PFSK-1 (cell line): ENCODE measurements around the gene MTA2.
A peak's percentile ranks its signal among the peaks of the same experiment; 100 is the strongest.

Source experiments
- FOXP2 ChIP-seq: optimal IDR thresholded peaks from 2 replicates; pipeline ENCODE3; 2011; ENCODE audit warnings: borderline replicate concordance, control low read depth, inconsistent platforms; ENCODE audit not compliant: insufficient read depth; ENCODE audit errors: extremely low read length, extremely low read depth
- POLR2AphosphoS5 ChIP-seq: IDR thresholded peaks from 2 replicates; pipeline ENCODE4 v1.6.1; 2012; ENCODE audit warnings: low read depth, mild to moderate bottlenecking, control low read depth, low read length, moderate library complexity
- SIN3A ChIP-seq: IDR thresholded peaks from 2 replicates; pipeline ENCODE4 v1.6.1; 2012; ENCODE audit warnings: mild to moderate bottlenecking, low read length, moderate library complexity, borderline replicate concordance; ENCODE audit not compliant: insufficient read depth
- TAF1 ChIP-seq: IDR thresholded peaks from 2 replicates; pipeline ENCODE4 v1.6.1; 2012; ENCODE audit warnings: low read length, control low read depth, borderline replicate concordance; ENCODE audit not compliant: insufficient read depth
- TF ChIP-seq, protein P1 (sequence below), 2 experiments: IDR thresholded peaks; 2 replicates each; pipeline versions ENCODE4 v1.6.1 to v1.8.0; 2011 to 2012; ENCODE audit warnings: low read depth in 2 of 2, low read length in 2 of 2, control low read depth in 1 of 2, inconsistent platforms in 1 of 2, mild to moderate bottlenecking in 1 of 2, moderate library complexity in 1 of 2; ENCODE audit not compliant: insufficient read depth in 1 of 2

MTA2 gene

DNA sequence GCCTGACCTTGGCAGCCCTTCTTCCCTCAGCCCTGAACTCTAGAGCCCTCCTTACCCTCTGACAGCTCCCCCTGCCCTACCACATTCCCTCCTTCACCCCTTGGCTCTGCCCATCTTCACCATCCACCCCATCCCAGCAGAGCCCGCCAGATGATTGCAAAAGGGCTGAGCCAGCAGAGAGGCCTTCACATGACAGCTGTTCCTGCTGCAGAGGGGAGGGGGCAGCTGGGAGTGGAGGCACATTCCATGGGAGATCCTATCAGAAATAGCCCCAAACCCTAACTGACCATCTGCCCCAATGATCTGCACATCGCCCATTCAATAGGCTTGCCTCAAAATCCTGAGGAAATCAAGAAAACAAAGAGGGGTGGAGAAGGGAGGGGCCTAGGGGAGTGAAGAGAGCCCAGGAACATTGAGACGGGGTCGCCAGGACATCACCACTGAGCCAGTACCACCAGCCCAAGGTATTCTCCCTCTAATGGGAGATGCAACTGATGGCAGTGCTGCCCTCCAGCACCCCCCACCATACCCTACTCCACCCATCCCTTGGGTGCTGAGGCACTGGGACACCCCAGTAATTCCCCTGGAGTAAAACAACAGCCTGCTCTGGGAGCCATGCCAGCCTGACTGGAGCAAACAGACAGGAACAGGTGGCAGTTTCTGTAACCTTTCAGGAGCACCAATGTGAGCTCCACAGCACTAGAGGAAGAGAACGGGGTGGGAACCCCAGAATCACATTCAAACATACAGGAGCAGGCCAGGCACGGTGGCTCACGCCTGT, 47.1 kb downstream of the MTA2 start:
- no peak for TF ChIP-seq POLR2AphosphoS5
- TF ChIP-seq, protein P1, sequence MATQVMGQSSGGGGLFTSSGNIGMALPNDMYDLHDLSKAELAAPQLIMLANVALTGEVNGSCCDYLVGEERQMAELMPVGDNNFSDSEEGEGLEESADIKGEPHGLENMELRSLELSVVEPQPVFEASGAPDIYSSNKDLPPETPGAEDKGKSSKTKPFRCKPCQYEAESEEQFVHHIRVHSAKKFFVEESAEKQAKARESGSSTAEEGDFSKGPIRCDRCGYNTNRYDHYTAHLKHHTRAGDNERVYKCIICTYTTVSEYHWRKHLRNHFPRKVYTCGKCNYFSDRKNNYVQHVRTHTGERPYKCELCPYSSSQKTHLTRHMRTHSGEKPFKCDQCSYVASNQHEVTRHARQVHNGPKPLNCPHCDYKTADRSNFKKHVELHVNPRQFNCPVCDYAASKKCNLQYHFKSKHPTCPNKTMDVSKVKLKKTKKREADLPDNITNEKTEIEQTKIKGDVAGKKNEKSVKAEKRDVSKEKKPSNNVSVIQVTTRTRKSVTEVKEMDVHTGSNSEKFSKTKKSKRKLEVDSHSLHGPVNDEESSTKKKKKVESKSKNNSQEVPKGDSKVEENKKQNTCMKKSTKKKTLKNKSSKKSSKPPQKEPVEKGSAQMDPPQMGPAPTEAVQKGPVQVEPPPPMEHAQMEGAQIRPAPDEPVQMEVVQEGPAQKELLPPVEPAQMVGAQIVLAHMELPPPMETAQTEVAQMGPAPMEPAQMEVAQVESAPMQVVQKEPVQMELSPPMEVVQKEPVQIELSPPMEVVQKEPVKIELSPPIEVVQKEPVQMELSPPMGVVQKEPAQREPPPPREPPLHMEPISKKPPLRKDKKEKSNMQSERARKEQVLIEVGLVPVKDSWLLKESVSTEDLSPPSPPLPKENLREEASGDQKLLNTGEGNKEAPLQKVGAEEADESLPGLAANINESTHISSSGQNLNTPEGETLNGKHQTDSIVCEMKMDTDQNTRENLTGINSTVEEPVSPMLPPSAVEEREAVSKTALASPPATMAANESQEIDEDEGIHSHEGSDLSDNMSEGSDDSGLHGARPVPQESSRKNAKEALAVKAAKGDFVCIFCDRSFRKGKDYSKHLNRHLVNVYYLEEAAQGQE (IDR thresholded peaks at IDR 0.05; ENCODE audit: insufficient read depth in 1 of 2, low read depth in 2 of 2, low read length in 2 of 2) = no peak
- no peak for TF ChIP-seq TAF1
- TF ChIP-seq FOXP2 = no peak
- no peak for TF ChIP-seq SIN3A

GRCh38 chr11:62553839-62554361, 47.8 kb downstream of the MTA2 start:
- TF ChIP-seq POLR2AphosphoS5 (no peak), SIN3A (no peak), TAF1 (no peak), FOXP2 (no peak)
- TF ChIP-seq, protein P1 (IDR thresholded peaks at IDR 0.05; ENCODE audit: insufficient read depth in 1 of 2, low read depth in 2 of 2, low read length in 2 of 2) = no peak

GRCh38 chr11:62553080-62553838, 48.4 kb downstream of the MTA2 start:
- TF ChIP-seq SIN3A (no peak), POLR2AphosphoS5 (peak; percentile 74; the same call in 1 of the 2 replicates), FOXP2 (peak; percentile 95)

DNA sequence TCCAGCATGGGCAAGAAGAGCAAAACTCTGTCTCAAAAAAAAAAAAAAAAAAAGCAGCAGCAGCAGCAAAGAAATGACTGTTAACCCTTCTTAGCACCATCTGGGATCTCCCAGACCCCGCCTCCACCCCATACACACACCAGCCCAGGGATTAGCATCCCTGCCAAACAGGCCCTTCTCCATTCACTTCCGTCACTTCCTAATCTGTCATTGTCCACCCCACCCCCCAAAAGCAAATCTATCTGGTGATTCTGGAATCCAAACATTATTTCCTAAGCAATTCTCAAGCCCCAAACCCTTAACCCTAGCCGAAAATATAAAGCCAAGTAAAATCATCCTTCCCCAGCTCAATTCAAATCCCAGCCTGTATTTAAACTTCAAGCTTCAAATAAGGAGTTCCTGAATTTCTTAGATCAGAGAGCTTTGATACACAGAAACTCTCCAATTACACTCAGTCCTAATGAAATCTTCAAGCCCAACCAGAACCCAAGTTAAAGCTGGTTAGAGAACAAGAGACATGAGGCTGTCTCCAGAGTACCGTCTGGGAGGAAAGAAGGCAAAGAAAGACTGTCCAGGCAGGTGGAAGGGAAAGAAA, 49.1 kb downstream of the MTA2 start:
- TF ChIP-seq SIN3A = no peak
- no peak for TF ChIP-seq TAF1
- no peak for TF ChIP-seq POLR2AphosphoS5
- TF ChIP-seq, protein P1 (IDR thresholded peaks at IDR 0.05; ENCODE audit: insufficient read depth in 1 of 2, low read depth in 2 of 2, low read length in 2 of 2) = no peak
- no peak for TF ChIP-seq FOXP2

DNA sequence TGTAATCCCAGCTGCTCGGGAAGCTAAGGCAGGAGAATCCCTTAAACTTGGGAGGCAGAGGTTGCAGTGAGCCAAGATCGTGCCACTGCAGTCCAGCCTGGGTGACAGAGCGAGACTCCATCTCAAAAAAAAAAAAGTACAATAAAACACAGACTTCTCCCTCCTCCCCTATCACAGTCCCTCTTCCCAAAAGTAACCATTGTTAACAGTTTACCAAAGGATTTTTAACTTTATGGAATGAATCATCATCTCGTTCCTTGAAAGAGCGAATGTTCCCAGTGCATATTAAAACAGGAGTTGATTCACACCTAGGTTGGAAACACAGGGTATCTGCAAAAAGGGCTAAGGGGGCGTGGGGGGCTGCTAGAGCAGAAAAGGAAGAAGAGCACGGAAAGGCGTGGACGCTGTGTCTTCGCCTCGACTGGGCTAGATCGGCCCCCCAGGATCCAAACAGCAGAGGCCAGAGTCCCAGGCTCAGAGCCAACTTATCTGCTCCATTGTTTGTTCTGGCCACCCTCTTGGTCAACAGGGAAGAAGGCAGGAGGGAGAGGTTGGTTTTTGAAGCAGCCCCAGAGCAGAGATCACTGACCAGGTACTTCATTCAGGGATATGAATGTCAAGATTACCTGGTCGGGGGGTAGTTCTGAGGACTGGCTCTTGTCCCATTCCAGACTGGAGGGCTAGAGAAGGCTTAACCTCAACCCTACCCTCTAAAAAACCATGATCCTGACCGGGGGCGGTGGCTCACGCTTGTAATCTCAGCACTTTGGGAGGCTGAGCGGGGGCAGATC, 52.9 kb downstream of the MTA2 start:
- TF ChIP-seq SIN3A (no peak), POLR2AphosphoS5 (no peak), FOXP2 (no peak), TAF1 (no peak)
- TF ChIP-seq, protein P1 (IDR thresholded peaks at IDR 0.05; ENCODE audit: insufficient read depth in 1 of 2, low read depth in 2 of 2, low read length in 2 of 2) = no peak
